ENCODE data around the gene TRPM3. TPM values are rescaled to one million over a fixed set of nuclear protein-coding genes. Genes with fewer than 3 reads are reported as not detected.

The TRPM3 gene
- total RNA-seq, 1 donor = under 0.01 TPM

GRCh38 chr9:70495514-70495913, 625.9 kb downstream of the TRPM3 start:
- TF ChIP-seq CTCF (IDR thresholded peaks at IDR 0.05; ENCODE audit: insufficient read depth, low read depth, low read length) = no peak
- DNase-seq (ENCODE audit: low read depth) = no peak
- H3K4me3 ChIP-seq (ENCODE audit: low read depth, low read length) = no peak overlapping the region

DNA sequence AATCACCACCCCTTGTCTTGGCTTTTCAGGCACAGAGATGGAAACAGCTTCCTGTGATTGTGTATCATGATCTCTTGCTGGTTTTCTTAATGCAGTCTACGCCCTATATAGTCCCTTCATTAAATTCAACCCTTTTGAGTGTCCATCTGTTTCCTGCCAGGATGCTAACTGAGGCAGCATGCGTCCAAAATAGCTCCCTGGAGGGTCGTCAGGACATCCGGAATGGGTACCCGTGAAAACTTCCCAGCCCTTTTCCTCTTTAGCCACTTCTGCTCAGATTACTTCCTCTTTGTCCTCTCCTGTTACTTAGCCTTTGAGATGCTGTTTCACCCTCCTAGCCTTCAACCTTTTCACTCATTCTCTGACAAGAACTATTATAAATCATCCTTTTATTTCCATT, 627.2 kb downstream of the TRPM3 start:
- no peak for TF ChIP-seq CTCF (IDR thresholded peaks at IDR 0.05; ENCODE audit: insufficient read depth, low read depth, low read length)
- no peak overlapping the region for H3K4me3 ChIP-seq (ENCODE audit: low read depth, low read length)
- no peak for DNase-seq (ENCODE audit: low read depth)

- no peak overlapping the region for H3K4me3 ChIP-seq (ENCODE audit: low read depth, low read length)
- TF ChIP-seq CTCF (IDR thresholded peaks at IDR 0.05; ENCODE audit: insufficient read depth, low read depth, low read length) = no peak
- DNase-seq (ENCODE audit: low read depth) = no peak
Measured at GRCh38 chr9:70493029-70493428, 628.4 kb downstream of the TRPM3 start.

DNA sequence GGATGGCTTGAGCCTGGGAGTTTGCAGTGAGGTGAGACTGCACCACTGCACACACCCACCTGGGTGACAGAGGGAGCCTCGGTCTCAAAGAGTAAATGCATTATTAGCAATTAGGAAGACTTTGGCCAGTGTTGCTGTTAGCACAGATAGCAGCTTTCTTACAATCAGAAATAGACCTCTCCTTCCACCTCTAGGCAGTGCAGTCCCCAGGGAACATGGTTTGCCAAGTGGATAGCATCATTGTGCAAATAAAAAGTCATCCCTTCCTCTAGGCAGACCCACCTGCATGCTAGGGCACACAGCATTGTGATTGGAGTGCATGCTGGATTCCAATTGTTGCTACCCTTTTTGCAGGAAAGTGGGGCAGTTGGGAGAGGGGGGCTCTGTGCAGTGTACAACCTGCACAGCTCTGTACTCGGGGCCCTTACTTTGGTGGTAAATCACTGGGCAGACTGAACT, 629.1 kb downstream of the TRPM3 start:
- DNase-seq (ENCODE audit: low read depth) = no peak
- no peak overlapping the region for H3K4me3 ChIP-seq (ENCODE audit: low read depth, low read length)
- TF ChIP-seq CTCF (IDR thresholded peaks at IDR 0.05; ENCODE audit: insufficient read depth, low read depth, low read length) = no peak

- no peak for TF ChIP-seq CTCF (IDR thresholded peaks at IDR 0.05; ENCODE audit: insufficient read depth, low read depth, low read length)
- no peak overlapping the region for H3K4me3 ChIP-seq (ENCODE audit: low read depth, low read length)
- DNase-seq (ENCODE audit: low read depth) = no peak
Measured at GRCh38 chr9:70491426-70492318, 629.7 kb downstream of the TRPM3 start.

GRCh38 chr9:70490478-70490877, 630.9 kb downstream of the TRPM3 start:
- no peak for TF ChIP-seq CTCF (IDR thresholded peaks at IDR 0.05; ENCODE audit: insufficient read depth, low read depth, low read length)
- no peak overlapping the region for H3K4me3 ChIP-seq (ENCODE audit: low read depth, low read length)
- DNase-seq (ENCODE audit: low read depth) = no peak

DNA sequence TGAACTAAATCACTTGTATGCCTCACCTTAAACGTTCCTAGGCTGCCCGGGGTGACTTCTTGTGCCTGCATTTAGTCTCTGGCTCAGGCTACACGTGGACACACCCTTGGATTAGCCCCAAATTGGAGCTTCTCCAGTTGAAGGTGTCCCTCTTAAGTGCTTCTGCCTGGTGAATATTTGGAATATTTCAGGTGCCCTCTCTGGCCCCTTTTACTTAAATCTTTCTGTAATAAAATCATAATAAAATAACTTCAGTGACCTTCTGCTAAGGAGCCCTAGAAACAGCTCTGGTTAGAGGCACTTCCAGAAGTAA, 632.7 kb downstream of the TRPM3 start:
- no peak for TF ChIP-seq CTCF (IDR thresholded peaks at IDR 0.05; ENCODE audit: insufficient read depth, low read depth, low read length)
- H3K4me3 ChIP-seq (ENCODE audit: low read depth, low read length) = no peak overlapping the region
- peak; percentile 72 for DNase-seq (ENCODE audit: low read depth)

All from fibroblast of villous mesenchyme (primary cell).